HG02852 (cell line): ENCODE data around the gene SNX20.

Source experiments
- ATAC-seq: cut with Tn5 transposase; IDR thresholded peaks from one replicate; pipeline ENCODE4 v1.9.1; 2021; ENCODE audit warnings: mild to moderate bottlenecking, moderate library complexity; ENCODE audit not compliant: unreplicated experiment

The SNX20 gene

DNA sequence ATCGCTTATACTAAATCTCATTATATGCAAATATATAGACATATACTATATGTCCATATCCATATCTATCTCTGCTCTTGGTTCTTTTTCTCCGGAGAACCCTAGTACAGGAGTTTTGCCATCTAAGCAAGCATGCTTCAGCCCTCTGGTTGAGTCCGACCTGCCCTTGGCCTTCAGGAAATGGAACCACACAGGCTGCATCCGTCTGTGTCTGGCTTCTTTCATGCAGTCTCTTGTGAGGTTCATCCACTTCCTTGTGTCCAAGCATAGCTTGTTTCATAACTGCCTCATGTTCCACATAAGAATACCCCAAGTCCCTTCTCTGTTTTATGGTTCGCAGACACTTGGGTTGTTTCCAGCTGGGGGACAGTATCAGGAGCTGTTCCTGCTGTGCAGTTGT is 16.8 kb downstream of the SNX20 start:
- no peak for ATAC-seq

DNA sequence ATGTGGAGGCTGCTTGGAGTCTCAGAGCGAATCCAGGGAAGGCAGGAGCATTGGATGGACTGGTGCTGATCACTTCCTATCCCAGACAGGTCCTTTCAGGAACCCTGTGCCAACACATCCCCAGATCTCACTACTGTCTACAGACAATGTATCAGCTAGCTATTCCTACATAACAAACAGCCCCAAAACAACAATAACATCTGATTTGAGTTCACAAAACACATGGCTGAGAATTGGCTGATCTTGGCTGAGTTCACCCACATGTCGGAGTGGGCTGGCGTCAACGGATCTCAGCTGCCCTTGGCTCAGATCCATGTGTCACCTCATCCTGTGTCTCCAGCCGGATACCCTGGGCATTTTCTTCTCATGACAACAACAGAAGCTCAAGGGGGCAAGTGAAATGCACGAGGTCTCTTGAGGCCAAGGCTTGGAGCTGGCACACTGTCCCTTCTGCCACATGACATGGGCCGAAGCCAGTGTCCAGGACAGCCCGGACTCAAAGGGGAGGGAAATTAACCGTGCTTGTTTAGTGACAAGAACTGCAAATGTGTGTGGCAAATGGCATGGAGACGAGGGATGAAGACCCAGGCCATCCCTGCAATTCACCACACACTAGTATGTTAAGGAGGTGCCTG is 18.7 kb downstream of the SNX20 start:
- no peak for ATAC-seq

DNA sequence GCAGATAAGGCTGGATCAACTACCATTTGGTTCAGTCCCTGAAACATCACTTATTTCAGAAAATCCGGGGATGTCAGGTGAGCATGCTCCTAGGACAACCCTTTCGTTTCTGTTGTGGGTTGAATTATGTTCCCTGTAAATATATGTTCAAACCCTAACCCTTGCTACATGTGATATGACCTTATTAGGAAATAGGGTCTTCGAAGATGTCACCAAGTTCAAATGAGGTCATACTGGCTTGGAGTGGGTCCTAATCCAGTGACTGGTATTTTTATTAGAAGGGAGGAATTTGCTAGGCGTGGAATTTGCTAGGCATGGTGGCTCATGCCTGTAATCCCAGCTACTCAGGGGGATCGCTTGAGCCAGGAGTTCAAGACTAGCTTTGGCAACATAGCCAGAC is 21.3 kb downstream of the SNX20 start:
- ATAC-seq, result no peak

DNA sequence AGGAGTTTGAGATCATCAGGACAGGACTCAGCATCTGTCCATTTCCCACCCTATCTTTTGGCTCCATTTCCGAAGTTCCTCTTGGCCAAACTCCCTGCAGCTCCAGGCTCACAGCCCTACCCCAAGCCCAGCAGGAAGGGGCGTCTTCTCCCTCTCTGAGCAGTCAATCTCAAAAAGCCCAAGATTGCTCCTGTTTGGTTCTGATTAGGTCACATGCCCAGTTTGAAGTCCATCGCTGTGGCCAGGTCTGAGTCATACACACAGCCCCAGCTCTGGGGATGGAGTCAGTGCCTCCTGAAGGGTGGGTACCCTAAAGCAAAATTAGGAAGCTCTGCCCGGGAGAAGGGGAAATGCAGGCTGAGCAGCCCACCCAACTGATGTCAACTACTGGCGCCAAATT is 23.9 kb downstream of the SNX20 start:
- no peak for ATAC-seq

DNA sequence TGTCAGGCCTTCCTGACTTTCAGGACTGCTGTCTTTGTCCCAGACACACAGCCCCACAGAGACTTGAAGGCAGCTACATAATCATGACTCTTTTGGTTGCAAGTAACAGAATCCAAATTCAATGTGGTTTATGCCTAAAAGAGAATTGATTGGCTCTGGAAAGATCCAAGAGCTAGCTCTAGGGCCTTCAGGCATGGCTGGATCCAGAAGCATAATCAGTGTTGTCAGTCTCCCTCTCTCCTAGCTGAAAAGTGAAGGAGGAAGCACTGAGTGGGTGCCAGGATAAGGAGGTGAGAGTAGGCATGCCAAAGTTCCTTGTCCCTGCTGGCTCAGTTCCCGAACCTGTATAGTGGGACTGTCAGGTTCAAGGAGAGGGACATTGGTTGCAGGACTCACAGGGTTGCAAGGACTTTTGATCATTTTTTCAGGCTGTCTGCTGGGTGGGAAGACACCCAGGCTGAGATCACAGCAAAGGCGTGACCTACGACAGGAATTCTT is 25.5 kb downstream of the SNX20 start:
- ATAC-seq, result no peak

DNA sequence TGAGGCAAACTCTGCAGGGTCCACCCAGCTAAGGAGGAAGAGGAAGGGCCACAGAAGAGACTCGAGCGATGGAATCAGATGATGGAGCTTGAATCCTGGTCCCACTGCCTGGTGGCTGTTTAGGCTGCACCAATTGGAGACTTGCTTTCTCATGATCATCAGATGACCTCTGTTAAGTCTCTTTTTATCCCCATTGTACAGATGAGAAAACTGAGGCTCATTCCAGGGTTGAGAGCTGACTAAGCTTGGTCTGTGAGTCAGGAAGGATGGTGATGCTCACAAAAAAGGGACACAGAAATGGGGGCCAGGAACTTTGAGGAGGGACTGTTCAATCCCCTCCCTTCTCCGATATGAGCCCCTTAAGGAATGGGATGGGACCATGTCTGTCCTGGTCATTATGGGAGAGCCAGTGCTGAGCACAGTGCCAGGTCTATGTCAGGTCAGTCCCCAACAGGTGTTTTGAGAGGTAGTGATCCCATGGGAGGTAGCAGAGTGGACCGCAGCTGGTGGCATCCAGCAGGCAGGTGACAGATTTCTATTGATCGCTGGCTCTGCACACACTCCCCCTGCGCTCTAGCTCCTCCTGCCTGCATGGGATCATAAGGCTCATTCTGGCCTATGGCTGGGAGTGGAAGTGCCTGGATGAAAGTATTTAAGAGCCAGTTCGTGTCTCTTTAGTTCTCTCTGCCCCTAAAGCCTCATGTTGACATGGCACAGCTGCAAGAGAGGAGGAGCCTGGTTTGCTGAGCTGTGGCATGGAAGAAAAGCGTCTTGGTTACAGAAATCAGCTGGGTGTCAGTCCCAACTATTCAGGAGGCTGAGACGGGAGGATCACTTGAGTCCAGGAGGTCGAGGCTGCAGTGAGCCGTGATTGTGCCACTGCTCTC is 27.2 kb downstream of the SNX20 start:
- no peak for ATAC-seq

DNA sequence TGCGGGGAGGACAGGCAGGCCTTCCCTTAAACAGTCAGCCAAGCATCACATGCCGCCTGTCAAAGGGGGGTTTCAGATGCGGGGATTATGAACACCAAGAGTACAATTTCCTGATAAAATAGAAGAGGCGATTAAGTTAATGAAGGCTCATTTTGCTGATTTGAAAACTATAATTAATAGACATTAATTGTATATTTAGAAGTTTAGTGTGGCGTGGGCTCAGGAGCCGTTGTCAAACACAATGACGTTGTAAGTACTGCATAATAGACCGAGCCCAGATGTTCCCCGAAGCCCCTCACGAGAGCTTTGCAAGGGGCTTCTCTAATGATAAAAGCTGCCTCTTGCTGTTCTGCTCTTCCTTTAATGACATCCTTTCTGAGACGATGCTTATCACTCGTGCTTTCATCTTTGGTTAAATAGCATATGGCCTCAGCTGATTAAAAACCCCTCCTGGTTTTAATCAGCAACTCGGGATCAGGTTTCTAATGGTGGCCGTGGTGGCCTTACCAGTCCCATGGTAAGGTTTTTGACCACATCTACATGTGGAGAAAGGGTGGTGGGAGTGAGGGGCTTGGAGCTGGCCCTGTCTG is 28.2 kb downstream of the SNX20 start:
- no peak for ATAC-seq

DNA sequence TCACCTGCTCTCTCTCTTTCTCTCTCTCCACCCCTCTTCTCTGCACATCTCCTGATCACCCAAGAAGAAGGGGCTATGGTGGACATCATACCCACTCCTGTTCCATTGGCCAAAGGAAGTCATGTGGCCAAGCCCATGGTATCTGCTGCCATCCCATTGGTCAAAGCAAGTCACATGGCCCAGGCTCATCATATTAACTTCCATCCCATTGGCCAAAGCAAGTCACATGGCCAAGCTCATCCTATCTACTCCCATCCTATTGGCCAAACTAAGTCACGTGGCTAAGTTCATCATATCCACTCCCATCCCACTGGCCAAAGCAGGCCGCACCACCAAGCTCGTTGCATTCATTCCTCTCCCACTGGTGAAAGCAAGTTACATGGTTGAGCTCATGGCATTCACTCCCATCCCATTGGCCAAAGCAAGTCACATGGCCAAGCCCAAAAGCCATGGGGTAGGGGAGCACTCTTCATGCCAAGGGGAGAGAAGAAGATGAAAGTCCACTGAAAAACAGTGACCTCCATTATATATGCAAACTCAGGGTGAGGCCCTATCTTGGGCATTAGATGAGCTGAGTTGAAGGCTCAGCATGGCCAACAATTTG is 29.2 kb downstream of the SNX20 start:
- no peak for ATAC-seq

DNA sequence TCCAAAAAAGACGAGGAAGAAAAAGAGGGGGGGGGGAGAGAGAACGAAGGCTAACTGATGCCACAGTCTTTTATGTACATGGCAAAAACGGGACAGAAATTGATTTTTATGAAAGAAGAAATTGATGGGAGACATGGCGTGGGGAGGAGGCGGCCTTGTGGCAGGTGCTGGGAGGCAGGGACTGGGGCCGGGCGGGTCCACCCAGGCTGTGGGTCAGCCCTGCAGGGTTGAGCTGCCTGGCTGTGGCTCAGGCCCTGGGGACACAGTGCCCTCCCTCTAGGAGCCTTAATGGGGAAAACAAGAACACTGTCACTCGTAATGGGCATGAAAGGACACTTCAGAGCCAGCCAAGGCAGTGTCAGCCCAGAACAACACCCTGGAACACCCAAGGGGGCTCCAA is 34.8 kb downstream of the SNX20 start:
- no peak for ATAC-seq

DNA sequence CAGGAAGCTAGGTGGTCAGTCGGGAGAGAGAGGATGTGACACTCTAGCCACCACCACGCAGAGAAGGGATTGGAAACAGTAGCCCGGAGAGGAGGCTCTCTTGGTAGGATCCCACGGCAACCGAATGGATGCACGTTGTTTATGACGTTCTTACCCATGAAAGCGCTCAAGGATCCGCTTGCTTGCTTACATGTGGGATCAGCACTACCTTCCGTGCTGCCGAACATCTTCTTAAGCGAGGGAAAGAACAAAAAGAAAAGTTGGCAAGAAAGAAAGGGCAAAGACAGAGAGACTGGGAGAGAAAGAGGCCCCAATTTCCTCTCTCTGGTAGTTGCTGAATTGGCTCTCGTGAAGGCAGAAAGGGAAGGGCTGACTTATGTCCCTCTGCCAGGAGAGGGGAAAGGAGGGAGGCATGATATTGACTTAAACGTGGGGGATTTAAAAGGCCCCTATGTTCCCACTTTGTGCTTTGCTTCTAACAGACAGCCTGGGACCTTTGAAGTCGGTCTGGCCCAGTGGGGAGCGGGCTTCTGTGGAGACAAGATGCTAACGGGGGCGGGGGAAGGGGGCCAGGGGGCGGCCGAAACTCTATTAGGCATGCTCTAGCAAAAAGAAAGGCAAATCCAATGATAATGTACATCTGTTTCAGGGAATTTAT is 35.4 kb downstream of the SNX20 start:
- no peak for ATAC-seq

DNA sequence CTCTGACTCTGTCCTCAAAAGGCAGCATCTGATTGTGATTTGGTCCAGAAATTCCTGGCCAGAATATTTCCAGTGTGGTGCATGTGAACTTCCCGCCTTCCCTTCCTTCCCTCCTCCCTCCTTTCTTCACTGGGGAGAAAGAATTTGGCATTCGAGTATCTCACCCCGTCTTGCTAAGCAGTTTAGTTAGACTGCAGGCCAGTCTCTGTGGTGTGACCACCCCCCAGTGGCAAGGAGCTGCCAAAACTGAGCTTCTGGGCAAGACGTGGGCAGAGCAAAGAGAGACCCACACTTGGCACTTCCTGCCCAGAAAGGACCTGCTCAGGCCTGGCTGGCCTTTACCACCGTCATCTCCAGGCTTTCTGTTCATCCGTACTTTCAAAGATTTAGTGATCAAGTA is 36.4 kb downstream of the SNX20 start:
- ATAC-seq, result no peak

DNA sequence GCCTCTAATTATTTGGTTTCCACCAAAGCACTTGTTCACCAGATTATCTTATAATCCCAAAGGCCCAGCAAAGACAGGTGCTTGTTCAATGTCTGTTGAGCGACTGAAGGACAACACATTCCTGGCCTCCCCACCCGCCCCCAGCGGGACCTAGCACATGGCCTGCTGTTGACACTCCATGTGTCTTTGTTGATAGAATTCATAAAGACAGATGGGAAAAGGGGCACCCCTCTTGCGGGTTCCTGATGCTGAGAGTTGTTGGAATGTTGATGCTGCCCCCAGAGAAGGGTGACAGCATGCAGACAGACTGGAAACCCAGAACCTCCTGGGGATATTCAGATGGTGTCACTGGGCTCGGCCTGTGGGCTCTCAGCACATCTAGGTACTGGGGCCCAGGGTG is 36.9 kb downstream of the SNX20 start:
- no peak for ATAC-seq

DNA sequence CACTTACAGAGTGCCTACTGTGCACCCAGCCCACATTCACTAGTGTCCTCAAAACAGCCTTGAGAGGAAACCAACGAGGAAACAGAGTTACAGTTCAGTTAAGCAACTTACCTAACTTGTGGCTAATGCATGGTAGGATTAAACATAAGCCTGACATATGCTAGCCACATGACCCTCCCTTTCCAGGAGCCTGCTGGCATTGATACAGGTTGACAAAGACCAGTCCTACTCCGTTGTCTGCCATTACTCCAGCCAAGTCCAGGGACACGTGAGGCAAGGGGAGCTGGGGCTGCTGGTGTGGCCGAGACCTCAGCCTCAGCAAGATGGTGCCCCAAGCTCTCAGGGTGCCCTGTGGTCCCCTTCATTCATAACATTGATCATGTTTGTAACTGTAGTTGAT is 37.9 kb downstream of the SNX20 start:
- no peak for ATAC-seq

DNA sequence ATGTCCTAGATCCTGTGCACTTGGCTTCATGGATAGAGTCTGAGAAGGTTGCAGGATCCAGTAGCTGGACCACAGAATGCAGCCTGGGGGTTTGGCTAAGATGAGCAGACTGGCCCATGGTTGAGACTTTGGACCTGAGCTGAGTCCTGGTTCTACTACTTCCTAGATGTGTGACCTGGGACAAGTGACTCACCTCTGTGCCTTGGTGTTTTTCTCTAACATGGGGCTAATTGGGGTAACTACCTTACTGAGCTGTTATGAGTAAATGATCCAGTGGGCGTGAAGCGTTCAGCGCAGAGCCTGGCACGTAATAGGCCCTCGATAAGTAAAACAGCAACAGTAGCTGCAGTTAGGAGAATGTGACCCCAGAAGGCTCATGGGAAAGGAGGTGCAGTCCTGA is 38.8 kb downstream of the SNX20 start:
- ATAC-seq, result no peak

DNA sequence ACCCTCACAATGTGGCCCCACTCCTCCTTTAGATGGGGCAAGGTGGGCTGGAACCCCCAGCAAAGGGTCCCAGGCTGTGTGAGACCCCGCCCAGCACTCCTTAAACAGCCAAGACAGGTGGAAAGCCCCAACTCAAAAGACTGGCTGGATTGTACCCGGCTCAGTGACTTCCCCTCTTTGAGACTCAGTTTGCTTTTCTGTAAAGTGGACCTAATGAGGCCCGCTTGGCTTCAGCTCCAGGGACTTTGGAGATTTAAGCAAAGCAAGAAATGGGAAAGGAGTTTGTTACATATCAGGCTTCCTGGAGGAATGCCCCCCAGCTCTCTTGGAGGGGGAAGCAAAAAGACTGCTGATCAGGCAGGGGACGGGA is 39.3 kb downstream of the SNX20 start:
- no peak for ATAC-seq

DNA sequence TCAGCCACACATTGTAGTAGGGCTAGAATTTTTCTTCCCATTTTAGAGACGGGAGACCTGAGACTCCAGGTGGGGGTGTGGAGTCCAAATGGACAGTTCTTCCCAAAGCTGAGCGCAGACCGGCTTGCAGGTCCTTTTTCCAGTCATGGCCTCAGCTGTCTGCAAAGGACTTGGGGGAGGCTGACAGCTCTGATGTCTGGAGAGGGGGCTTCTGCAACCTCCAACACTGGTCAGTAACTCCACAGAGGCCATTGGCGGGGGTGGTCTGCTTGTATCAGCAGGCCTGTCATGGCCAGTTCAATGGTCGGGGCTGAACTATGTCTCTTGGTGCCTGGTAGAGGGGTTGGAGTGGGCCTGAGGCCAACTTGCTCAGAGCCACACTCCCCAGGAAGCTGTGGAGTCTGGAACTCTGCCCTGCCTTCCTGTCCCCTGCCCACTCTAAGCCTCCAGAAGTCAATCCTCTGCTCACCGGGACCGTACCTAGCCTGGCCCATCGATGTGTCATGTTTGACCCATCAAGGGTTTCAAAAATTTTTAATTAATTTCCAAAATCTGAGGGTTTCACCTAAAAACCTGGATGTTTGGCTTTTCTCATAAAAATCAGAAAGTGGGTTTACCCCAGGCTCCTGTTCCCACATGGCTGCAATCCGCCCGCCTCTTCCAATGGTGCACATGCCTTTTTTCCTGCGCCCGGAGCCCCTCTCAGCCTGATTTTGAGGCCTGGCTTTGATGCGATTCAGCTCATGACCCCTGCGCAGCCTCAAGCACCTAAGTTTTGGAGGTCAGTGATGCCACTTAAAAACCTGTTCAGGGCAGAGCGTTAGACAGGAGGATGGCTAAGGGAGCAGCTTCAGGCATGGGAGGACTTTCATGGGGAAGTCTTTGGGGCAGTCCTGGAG is 39.9 kb downstream of the SNX20 start:
- no peak for ATAC-seq

DNA sequence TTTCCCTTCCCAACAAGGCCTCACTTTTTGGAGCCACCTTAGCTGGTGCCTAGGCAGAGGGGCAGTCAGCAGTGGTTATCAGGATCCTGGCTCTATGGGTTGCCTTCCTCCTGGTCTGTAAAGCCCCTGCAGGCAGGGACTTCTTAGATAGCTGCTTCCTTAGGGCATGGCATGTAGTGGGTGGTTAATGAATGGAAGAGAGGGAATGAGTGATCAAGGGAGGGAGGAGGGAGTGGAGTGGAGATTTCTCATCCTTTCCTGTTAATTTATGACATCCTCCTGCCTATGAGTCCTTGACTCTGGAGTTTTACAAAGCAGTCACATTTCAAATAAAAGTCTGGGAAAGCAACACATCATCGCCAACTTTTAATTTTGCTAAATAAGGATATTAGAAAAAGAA is 40.7 kb downstream of the SNX20 start:
- no peak for ATAC-seq

DNA sequence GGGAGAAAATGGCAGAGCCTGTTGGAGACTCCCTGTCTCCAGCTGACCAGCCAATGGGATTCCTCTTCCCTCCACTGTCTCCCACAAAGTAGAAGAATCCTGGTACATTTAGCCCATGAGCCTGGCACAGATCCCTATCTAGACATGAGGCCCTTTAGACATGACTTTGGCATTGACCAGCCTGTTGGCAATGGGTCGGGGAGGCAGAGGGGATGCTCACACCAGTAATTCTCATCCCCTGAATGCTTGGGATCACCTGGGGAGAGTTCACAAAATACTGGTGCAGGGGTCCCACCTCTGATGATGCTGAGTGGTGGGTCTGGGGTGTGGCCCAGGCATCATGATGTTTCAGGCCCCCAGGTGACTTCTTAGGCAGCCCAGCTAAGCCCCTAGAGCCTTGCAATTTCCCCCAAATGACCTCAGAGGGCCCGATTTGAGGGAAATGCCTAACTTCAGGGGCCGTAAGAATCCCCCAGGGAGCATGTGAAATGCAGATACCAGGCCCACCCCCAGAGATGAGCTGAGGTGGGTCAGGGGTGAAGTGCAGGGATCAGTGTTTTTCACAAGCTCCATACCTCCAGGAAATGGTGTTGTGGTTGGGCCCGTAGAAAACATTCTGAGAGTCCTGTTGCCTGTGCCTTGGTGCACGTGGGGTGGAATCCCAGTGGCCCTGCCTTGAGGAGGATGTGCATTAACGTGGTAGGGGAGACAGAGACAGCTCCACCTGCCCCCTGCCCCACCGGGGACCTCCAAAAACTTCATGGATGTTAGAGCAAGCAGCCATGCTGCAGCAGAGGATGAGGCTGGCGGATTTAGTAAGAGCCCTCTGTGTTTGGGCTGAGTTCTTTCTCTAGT is 42.1 kb downstream of the SNX20 start:
- no peak for ATAC-seq
